SKM-1 treated with dmso at 0.1 percent for 144 hours (cell line): ENCODE measurements around the gene TNK1.
"Not testable (repeated sequence)": the region's sequence is repeated elsewhere in the genome, so short reads cannot be mapped to it uniquely, and the experiment has no call there.

ENCODE experiments used
- DNase-seq: peaks from one replicate; lab custom pipeline; 2025; ENCODE audit not compliant: unreplicated experiment; lab: John Stamatoyannopoulos, UW

Gene TNK1

GRCh38 chr17:7380855-7381683, at the start of gene TNK1:
Gene TNK1, plus strand, starts transcription at chr17:7381089. Its CDS starts 1,838 bp downstream, at chr17:7382927.
- DNase-seq, result no peak

GRCh38 chr17:7332111-7332510, 48.8 kb upstream of the TNK1 start:
- DNase-seq, result no peak

- not testable (repeated sequence) for DNase-seq
Measured at GRCh38 chr17:7332600-7333069, 48.3 kb upstream of the TNK1 start.

GRCh38 chr17:7334938-7335538, 45.9 kb upstream of the TNK1 start:
- no peak for DNase-seq

GRCh38 chr17:7335765-7336164, 45.1 kb upstream of the TNK1 start:
- not testable (repeated sequence) for DNase-seq

GRCh38 chr17:7336240-7337175, 44.4 kb upstream of the TNK1 start, which contains the start of gene ACAP1:
Gene ACAP1, plus strand, starts transcription at chr17:7336529. Its CDS starts 206 bp downstream, at chr17:7336735.
- DNase-seq, result peak; percentile 32

GRCh38 chr17:7337600-7337999, 43.3 kb upstream of the TNK1 start:
- not testable (repeated sequence) for DNase-seq

GRCh38 chr17:7340179-7340578, 40.7 kb upstream of the TNK1 start:
- no peak for DNase-seq

- no peak for DNase-seq
Measured at GRCh38 chr17:7341842-7342241, 39.0 kb upstream of the TNK1 start.

GRCh38 chr17:7343250-7343649, 37.6 kb upstream of the TNK1 start:
- DNase-seq, result no peak

- DNase-seq, result no peak
Measured at GRCh38 chr17:7346761-7347614, 33.9 kb upstream of the TNK1 start.

GRCh38 chr17:7347630-7348477, 33.0 kb upstream of the TNK1 start:
- DNase-seq, result no peak

GRCh38 chr17:7348478-7349242, 32.2 kb upstream of the TNK1 start:
- no peak for DNase-seq

GRCh38 chr17:7351665-7352502, 29.0 kb upstream of the TNK1 start, which contains the start of gene KCTD11:
Gene KCTD11, plus strand, starts transcription at chr17:7352162.
- DNase-seq, result peak; percentile 22

- no peak for DNase-seq
Measured at GRCh38 chr17:7352503-7352889, 28.4 kb upstream of the TNK1 start.

- DNase-seq, result no peak
Measured at GRCh38 chr17:7352910-7353635, 27.8 kb upstream of the TNK1 start.

GRCh38 chr17:7354262-7354843, 26.5 kb upstream of the TNK1 start:
- no peak for DNase-seq
